HepG2 (cell line): ENCODE results near the gene FOSB. TPM values are rescaled to one million over a fixed set of nuclear protein-coding genes. Genes with fewer than 3 reads are reported as not detected.

ENCODE experiments used
- ARID5B ChIP-seq: IDR thresholded peaks from 2 replicates; pipeline ENCODE4 v1.4.0; 2020; ENCODE audit warnings: mild to moderate bottlenecking, missing genetic modification reagents
- BRD4 ChIP-seq: sonication (generic); formaldehyde crosslinking; IDR thresholded peaks from 2 replicates; pipeline ENCODE4 v1.4.0; 2020; ENCODE audit warnings: missing genetic modification reagents
- GMEB1 ChIP-seq: sonication (generic); formaldehyde crosslinking; IDR thresholded peaks from 2 replicates; pipeline ENCODE4 v1.5.1; 2020; ENCODE audit warnings: missing genetic modification reagents, mild to moderate bottlenecking, borderline replicate concordance
- LCORL ChIP-seq, 2 experiments: fragments of 450-650 bp in 1 of 2; sonication (generic) in 1 of 2; formaldehyde crosslinking in 1 of 2; IDR thresholded peaks; 2 replicates each; pipeline versions ENCODE4 v1.5.0 to v1.6.1; 2017 to 2020; ENCODE audit warnings: antibody characterized with exemption in 1 of 2, missing genetic modification reagents in 1 of 2
- NFE2L2 ChIP-seq: fragments of 150-350 bp; IDR thresholded peaks from 2 replicates; pipeline ENCODE4 v1.6.1; 2014; ENCODE audit warnings: low read length
- PHF5A ChIP-seq: IDR thresholded peaks from one replicate; pipeline ENCODE4 v1.6.1; 2018; ENCODE audit warnings: low read depth, missing genetic modification reagents; ENCODE audit not compliant: unreplicated experiment
- RBM39 ChIP-seq: fragments of 200-400 bp; formaldehyde crosslinking; IDR thresholded peaks from one replicate; pipeline ENCODE4 v1.6.1; 2018; ENCODE audit warnings: antibody characterized with exemption, mild to moderate bottlenecking, low read depth, low read length; ENCODE audit not compliant: poor library complexity, severe bottlenecking
- SALL2 ChIP-seq: sonication (generic); formaldehyde crosslinking; IDR thresholded peaks from 2 replicates; pipeline ENCODE4 v1.8.1; 2023; ENCODE audit warnings: mild to moderate bottlenecking, missing genetic modification reagents, inconsistent platforms
- TBL1XR1 ChIP-seq: fragments of 150-350 bp; IDR thresholded peaks from 2 replicates; pipeline ENCODE4 v1.6.1; 2014; ENCODE audit warnings: borderline replicate concordance, low read length; ENCODE audit not compliant: partially characterized antibody
- TCF12 ChIP-seq, 2 experiments: fragments of 450-650 bp in 1 of 2; sonication (generic) in 1 of 2; formaldehyde crosslinking in 1 of 2; IDR thresholded peaks; 2 replicates each; pipeline versions ENCODE4 v1.6.1 to v1.8.0; 2017 to 2022; ENCODE audit warnings: antibody characterized with exemption in 1 of 2, mild to moderate bottlenecking in 1 of 2, missing genetic modification reagents in 1 of 2, moderate library complexity in 1 of 2
- TFDP2 ChIP-seq: sonication (generic); formaldehyde crosslinking; IDR thresholded peaks from 2 replicates; pipeline ENCODE4 v1.4.0; 2020; ENCODE audit warnings: missing genetic modification reagents
- ZNF263 ChIP-seq: sonication (generic); formaldehyde crosslinking; IDR thresholded peaks from 2 replicates; pipeline ENCODE4 v1.4.0; 2020; ENCODE audit warnings: missing genetic modification reagents
- ZNF430 ChIP-seq: sonication (generic); formaldehyde crosslinking; IDR thresholded peaks from 2 replicates; pipeline ENCODE4 v1.9.0; 2021; ENCODE audit warnings: mild to moderate bottlenecking, missing genetic modification reagents
- ZNF484 ChIP-seq: sonication (generic); formaldehyde crosslinking; IDR thresholded peaks from 2 replicates; pipeline ENCODE4 v1.5.1; 2020; ENCODE audit warnings: mild to moderate bottlenecking, low read depth, missing genetic modification reagents, borderline replicate concordance
- polyA plus RNA-seq, 8 experiments: library from polyadenylated mRNA; depleted of rRNA in 3 of 8; stranded (reverse) in 7 of 8; unstranded in 1 of 8; fragments of >200 nt; fragmentation: Illumina TruSeq in 4 of 8; extraction: Trizol in 4 of 8; gene quantifications; 2 replicates each; pipeline versions ENCODE4 v1.2.1 to v1.2.3, GENCODE V29; 2011 to 2016; ENCODE audit warnings: low read depth in 4 of 8, missing spikeins in 1 of 8, mixed read lengths in 1 of 8; ENCODE audit not compliant: insufficient read depth in 1 of 8
- total RNA-seq, 5 experiments: library from RNA; depleted of rRNA; stranded (reverse); fragments of >200 nt; fragmentation: Illumina TruSeq; extraction: Trizol; gene quantifications; 2 replicates each; pipeline ENCODE4 v1.2.3, GENCODE V29; 2016; ENCODE audit warnings: low read depth in 1 of 5
- TF ChIP-seq, protein P1 (sequence below): sonication (generic); formaldehyde crosslinking; IDR thresholded peaks from 2 replicates; pipeline ENCODE4 v1.4.0; 2020; ENCODE audit warnings: missing genetic modification reagents

Gene FOSB
- total and polyA plus RNA-seq, 2 of the 13 experiments (the other 11 are each of a cell fraction or from before 2014, with no cell fraction given), result 2.8 to 6.0 TPM

DNA sequence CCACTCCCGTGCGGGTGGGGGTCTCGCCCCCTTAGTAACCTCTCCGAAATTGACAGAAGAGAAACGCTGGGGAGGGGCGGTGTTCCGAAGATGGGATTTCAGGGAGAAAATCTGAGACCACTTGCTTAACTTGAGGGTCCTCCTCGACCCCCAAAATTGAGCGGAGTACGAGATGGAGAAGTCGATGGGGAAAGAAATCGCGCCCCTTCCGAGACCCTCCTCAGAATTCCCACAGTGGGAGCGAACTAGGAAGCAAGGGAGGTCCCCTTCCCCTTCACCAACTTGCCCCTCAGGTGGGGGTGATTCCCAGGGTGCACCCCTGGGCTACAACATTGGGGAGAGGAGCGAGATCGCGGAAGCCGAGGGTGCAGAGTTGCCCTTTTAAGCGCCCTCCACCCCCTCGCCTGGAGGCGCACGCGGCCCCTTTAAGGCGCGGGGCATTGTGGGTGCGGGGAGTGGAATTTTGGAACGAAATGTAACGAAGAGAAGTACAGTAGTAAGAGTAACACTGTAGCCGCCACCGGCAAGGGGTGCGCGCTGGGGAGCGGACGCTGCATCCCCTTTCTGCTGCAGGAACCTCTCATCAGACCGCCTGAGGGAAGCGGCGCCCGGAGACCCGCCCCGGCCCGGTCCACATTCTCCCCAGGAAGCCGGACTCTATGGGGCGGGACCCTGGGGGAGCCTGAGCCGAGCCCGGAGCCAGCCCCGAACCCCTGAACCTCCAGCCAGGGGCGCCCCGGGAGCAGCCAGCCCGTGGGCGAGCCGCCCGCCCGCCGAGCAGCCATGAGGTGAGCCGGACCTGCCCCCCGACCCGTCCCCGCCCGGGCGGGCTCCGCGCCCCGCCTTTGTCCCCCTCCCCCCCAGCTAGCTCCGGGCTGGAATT, 39.4 kb downstream of the FOSB start, which contains the start of gene VASP (continued):
- TF ChIP-seq GMEB1 (CRISPR knock-in tag) (0 out of 2 replicates have a peak, but pooled peaks have one; percentile 7), LCORL (IDR thresholded peaks at IDR 0.05) (no peak), LCORL (CRISPR knock-in tag; IDR thresholded peaks at IDR 0.05) (peak; percentile 74; the same call in 1 of the 2 replicates), ZNF263 (CRISPR knock-in tag) (peak; percentile 35; the same call in 1 of the 2 replicates), SALL2 (CRISPR knock-in tag) (peak; percentile 69), TBL1XR1 (no peak), TCF12 (IDR thresholded peaks at IDR 0.05) (no peak), TCF12 (CRISPR knock-in tag; IDR thresholded peaks at IDR 0.05) (no peak), NFE2L2 (no peak), PHF5A (no peak), RBM39 (peak; percentile 44), ZNF430 (peak; percentile 65; the same call in 1 of the 2 replicates), ARID5B (CRISPR knock-in tag) (peak; percentile 44; the same call in 1 of the 2 replicates), TFDP2 (peak; percentile 59), BRD4 (peak; percentile 42; the same call in 1 of the 2 replicates), ZNF484 (CRISPR knock-in tag) (no peak)
- TF ChIP-seq, protein P1, sequence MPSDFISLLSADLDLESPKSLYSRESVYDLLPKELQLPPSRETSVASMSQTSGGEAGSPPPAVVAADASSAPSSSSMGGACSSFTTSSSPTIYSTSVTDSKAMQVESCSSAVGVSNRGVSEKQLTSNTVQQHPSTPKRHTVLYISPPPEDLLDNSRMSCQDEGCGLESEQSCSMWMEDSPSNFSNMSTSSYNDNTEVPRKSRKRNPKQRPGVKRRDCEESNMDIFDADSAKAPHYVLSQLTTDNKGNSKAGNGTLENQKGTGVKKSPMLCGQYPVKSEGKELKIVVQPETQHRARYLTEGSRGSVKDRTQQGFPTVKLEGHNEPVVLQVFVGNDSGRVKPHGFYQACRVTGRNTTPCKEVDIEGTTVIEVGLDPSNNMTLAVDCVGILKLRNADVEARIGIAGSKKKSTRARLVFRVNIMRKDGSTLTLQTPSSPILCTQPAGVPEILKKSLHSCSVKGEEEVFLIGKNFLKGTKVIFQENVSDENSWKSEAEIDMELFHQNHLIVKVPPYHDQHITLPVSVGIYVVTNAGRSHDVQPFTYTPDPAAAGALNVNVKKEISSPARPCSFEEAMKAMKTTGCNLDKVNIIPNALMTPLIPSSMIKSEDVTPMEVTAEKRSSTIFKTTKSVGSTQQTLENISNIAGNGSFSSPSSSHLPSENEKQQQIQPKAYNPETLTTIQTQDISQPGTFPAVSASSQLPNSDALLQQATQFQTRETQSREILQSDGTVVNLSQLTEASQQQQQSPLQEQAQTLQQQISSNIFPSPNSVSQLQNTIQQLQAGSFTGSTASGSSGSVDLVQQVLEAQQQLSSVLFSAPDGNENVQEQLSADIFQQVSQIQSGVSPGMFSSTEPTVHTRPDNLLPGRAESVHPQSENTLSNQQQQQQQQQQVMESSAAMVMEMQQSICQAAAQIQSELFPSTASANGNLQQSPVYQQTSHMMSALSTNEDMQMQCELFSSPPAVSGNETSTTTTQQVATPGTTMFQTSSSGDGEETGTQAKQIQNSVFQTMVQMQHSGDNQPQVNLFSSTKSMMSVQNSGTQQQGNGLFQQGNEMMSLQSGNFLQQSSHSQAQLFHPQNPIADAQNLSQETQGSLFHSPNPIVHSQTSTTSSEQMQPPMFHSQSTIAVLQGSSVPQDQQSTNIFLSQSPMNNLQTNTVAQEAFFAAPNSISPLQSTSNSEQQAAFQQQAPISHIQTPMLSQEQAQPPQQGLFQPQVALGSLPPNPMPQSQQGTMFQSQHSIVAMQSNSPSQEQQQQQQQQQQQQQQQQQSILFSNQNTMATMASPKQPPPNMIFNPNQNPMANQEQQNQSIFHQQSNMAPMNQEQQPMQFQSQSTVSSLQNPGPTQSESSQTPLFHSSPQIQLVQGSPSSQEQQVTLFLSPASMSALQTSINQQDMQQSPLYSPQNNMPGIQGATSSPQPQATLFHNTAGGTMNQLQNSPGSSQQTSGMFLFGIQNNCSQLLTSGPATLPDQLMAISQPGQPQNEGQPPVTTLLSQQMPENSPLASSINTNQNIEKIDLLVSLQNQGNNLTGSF, result peak; percentile 75
